Stomach smooth muscle (tissue), 2 donors: Measurements from ENCODE around the gene PDE1A.
"Not testable (repeated sequence)": the region's sequence is repeated elsewhere in the genome, so short reads cannot be mapped to it uniquely, and the experiment has no call there.

Experiments used
- H3K27ac ChIP-seq: one replicate; pipeline ENCODE4 v1.7.0; 2013; ENCODE audit warnings: mild to moderate bottlenecking, low read length, inconsistent platforms
- H3K27me3 ChIP-seq, 2 donors: one replicate each; pipeline ENCODE4 v1.7.0; 2013; ENCODE audit warnings: low read length in 2 of 2; ENCODE audit not compliant: insufficient read depth in 2 of 2, control insufficient read depth in 1 of 2
- H3K36me3 ChIP-seq, 2 donors: one replicate each; pipeline ENCODE4 v1.7.0; 2013; ENCODE audit warnings: low read length in 2 of 2; ENCODE audit not compliant: control insufficient read depth in 2 of 2, insufficient read depth in 2 of 2
- H3K4me1 ChIP-seq: one replicate; pipeline ENCODE4 v1.7.0; 2013; ENCODE audit warnings: low read length; ENCODE audit not compliant: control insufficient read depth, insufficient read depth
- H3K4me3 ChIP-seq, 2 donors: one replicate each; pipeline ENCODE4 v1.7.0; 2013; ENCODE audit warnings: low read length in 2 of 2
- H3K9ac ChIP-seq, 2 donors: one replicate each; pipeline ENCODE4 v1.7.0; 2013; ENCODE audit warnings: low read length in 2 of 2, mild to moderate bottlenecking in 1 of 2
- H3K9me3 ChIP-seq, 2 donors: one replicate each; pipeline ENCODE4 v1.7.0; 2013; ENCODE audit warnings: low read length in 2 of 2; ENCODE audit not compliant: control insufficient read depth in 2 of 2
- donor health status: healthy.
- donor health status: Pancreatic carcinoma.

The PDE1A gene

DNA sequence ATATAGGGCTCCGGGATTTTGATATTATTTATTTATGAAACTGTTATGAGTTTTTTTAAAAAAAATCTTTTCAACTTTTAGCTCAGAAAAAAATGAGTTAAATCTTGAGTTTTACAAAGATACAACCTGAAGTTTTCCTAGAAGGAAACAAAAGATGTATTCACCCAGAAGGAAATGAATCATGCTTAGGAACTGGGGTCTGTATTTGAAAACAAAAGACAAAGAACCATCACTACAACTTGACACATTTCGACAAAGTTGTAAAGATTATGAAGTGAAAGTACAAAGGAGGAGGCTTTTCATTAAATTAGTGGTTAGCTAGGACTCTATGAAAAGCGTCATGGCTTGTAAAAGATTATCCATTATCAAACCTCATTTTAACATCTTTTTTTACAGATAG is 143.3 kb downstream of the PDE1A start:
- H3K36me3 ChIP-seq = no peaks in the 10 kb centered on the region
- no peaks in the 10 kb centered on the region for H3K9me3 ChIP-seq
- H3K27me3 ChIP-seq = no peaks in the 10 kb centered on the region
- no peak overlapping the region for H3K9ac ChIP-seq
- H3K27ac ChIP-seq = no peak overlapping the region
- H3K4me3 ChIP-seq = no peak overlapping the region
- no peaks in the 10 kb centered on the region for H3K4me1 ChIP-seq

DNA sequence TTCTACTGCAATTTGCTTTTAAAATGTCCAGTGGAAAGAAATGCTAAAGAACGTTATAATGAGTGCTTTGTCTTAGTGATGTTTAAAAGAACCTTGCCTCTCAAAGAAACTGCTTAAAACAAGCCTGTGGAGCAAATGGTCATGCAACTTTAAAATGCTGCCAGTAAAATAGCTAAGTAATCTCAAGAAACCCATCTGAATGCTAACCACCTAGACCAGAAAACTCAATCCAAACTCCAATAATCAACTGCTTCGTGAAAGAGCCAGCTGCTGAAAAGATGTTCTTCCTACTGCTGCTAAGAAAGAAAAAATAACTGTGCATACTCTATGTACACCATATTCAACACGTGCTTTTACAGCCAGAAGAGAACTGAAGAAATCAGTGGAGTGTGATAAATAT is 145.6 kb downstream of the PDE1A start:
- Histone ChIP-seq H3K9me3 (peaks cover 0 to 3% of the 10 kb centered on the region in 2 donors), H3K36me3 (no peaks in the 10 kb centered on the region), H3K27ac (no peak overlapping the region), H3K27me3 (no peaks in the 10 kb centered on the region), H3K4me1 (no peaks in the 10 kb centered on the region), H3K4me3 (no peak overlapping the region), H3K9ac (no peak overlapping the region)

GRCh38 chr2:182280118-182280517 is 146.7 kb downstream of the PDE1A start:
- Histone ChIP-seq H3K36me3 (no peaks in the 10 kb centered on the region), H3K4me3 (no peak overlapping the region), H3K27me3 (no peaks in the 10 kb centered on the region), H3K4me1 (no peaks in the 10 kb centered on the region), H3K9me3 (peaks cover 0 to 3% of the 10 kb centered on the region in 2 donors), H3K9ac (no peak overlapping the region), H3K27ac (no peak overlapping the region)

- H3K9me3 ChIP-seq, H3K36me3 ChIP-seq, H3K9ac ChIP-seq, H3K27me3 ChIP-seq, H3K4me1 ChIP-seq, H3K27ac ChIP-seq, H3K4me3 ChIP-seq: not testable (repeated sequence)
These were observed 150.2 kb downstream of the PDE1A start for GRCh38 chr2:182276662-182277061.

DNA sequence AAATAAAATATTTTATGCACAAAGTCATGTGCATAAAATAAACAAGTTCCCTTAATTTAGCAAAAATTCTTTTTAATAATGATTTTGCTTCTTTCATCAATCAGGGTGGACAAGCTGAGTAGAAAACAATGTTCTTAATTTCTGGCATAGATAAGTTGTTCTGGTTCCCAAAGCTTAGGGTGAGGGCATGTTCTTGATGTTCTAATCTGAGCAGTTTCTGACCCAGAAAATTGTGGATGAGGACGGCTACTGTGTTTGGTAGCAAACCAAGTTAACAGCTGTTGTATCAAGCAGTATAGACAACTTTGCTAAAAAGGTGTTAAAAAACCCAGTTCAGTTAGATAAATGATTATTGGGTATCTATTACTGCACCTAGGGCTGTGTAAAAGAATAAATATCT is 158.9 kb downstream of the PDE1A start:
- Histone ChIP-seq H3K36me3 (no peaks in the 10 kb centered on the region), H3K27me3 (no peaks in the 10 kb centered on the region), H3K27ac (no peak overlapping the region), H3K4me3 (no peak overlapping the region), H3K9me3 (no peaks in the 10 kb centered on the region), H3K4me1 (no peaks in the 10 kb centered on the region), H3K9ac (no peak overlapping the region)

DNA sequence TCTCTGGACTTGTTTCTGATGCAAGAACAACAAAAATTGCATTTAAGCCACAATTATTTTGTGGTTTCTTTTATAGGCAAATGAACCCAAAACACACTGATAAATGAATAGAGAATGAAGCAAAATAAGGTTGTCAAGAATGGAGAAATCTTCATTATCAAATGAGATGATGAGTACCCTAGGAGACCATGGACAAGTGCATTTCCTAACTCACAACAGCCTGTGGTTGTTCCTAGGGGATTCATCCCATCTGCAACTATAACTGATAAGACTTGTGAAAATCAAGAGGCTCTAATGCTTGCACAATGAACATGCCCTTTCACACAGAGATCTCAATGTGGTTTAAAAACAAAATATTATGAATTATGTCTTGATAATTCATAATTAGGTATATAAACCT is 159.9 kb downstream of the PDE1A start:
- Histone ChIP-seq H3K4me1 (no peaks in the 10 kb centered on the region), H3K27ac (no peak overlapping the region), H3K9me3 (no peaks in the 10 kb centered on the region), H3K4me3 (no peak overlapping the region), H3K9ac (no peak overlapping the region), H3K27me3 (no peaks in the 10 kb centered on the region), H3K36me3 (no peaks in the 10 kb centered on the region)

GRCh38 chr2:182265718-182266117 is 161.1 kb downstream of the PDE1A start:
- Histone ChIP-seq H3K4me3 (no peak overlapping the region), H3K9ac (no peak overlapping the region), H3K27me3 (no peaks in the 10 kb centered on the region), H3K36me3 (no peaks in the 10 kb centered on the region), H3K4me1 (no peaks in the 10 kb centered on the region), H3K27ac (no peak overlapping the region), H3K9me3 (no peaks in the 10 kb centered on the region)

- H3K36me3 ChIP-seq = no peaks in the 10 kb centered on the region
- H3K9ac ChIP-seq = no peak overlapping the region
- no peak overlapping the region for H3K27ac ChIP-seq
- no peaks in the 10 kb centered on the region for H3K9me3 ChIP-seq
- no peak overlapping the region for H3K4me3 ChIP-seq
- no peaks in the 10 kb centered on the region for H3K27me3 ChIP-seq
- no peaks in the 10 kb centered on the region for H3K4me1 ChIP-seq
These were observed 164.9 kb downstream of the PDE1A start for GRCh38 chr2:182261860-182262387.

GRCh38 chr2:182259629-182260150 is 167.1 kb downstream of the PDE1A start:
- Histone ChIP-seq H3K4me1 (no peaks in the 10 kb centered on the region), H3K36me3 (no peaks in the 10 kb centered on the region), H3K9me3 (no peaks in the 10 kb centered on the region), H3K27me3 (no peaks in the 10 kb centered on the region), H3K27ac (no peak overlapping the region), H3K9ac (no peak overlapping the region), H3K4me3 (no peak overlapping the region)

- no peaks in the 10 kb centered on the region for H3K9me3 ChIP-seq
- no peak overlapping the region for H3K4me3 ChIP-seq
- H3K4me1 ChIP-seq = no peaks in the 10 kb centered on the region
- no peak overlapping the region for H3K27ac ChIP-seq
- no peaks in the 10 kb centered on the region for H3K36me3 ChIP-seq
- H3K27me3 ChIP-seq = no peaks in the 10 kb centered on the region
- no peak overlapping the region for H3K9ac ChIP-seq
These were observed 174.3 kb downstream of the PDE1A start for GRCh38 chr2:182252534-182252933.

DNA sequence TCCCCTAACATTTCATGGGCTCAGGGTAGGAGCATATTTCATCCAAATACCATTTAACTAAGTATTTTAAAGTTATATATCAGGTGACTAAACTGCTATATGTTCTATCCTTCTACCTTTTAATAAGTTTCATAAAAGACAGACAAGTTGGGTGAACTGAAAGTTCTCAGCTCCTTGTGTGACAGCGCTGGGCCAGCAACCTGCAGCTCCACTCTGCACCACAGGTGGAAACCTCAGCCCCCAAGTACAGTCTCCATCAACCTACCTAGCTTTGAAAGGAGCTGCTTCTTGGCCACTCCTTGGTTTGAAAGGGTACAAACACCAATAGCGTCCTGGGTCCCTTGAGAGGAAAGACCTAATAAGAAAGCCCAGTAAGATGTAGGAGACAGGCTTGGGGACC is 177.9 kb downstream of the PDE1A start:
- Histone ChIP-seq H3K4me3 (no peak overlapping the region), H3K4me1 (no peaks in the 10 kb centered on the region), H3K9me3 (no peaks in the 10 kb centered on the region), H3K36me3 (no peaks in the 10 kb centered on the region), H3K9ac (no peak overlapping the region), H3K27me3 (no peaks in the 10 kb centered on the region), H3K27ac (no peak overlapping the region)
